T follicular helper cell (primary cell): ENCODE results near the gene SOCS3.
"Not testable (repeated sequence)": the region's sequence is repeated elsewhere in the genome, so short reads cannot be mapped to it uniquely, and the experiment has no call there.

Experiments
- DNase-seq: peaks from one replicate; pipeline ENCODE4 v3.0.0-alpha.2; 2020; ENCODE audit warnings: low read depth

The SOCS3 gene

GRCh38 chr17:78329263-78330059 lies 30.4 kb downstream of the SOCS3 start:
- DNase-seq: no peak

GRCh38 chr17:78327880-78328279 lies 32.0 kb downstream of the SOCS3 start:
- no peak for DNase-seq

- no peak for DNase-seq
Observed at GRCh38 chr17:78325076-78325687, 34.7 kb downstream of the SOCS3 start.

GRCh38 chr17:78324391-78325075 lies 35.3 kb downstream of the SOCS3 start:
- no peak for DNase-seq

- no peak for DNase-seq
Observed at GRCh38 chr17:78323826-78324390, 36.0 kb downstream of the SOCS3 start.

- no peak for DNase-seq
Observed at GRCh38 chr17:78322858-78323455, 36.9 kb downstream of the SOCS3 start.

GRCh38 chr17:78322327-78322857 lies 37.5 kb downstream of the SOCS3 start:
- DNase-seq: no peak

- DNase-seq: no peak
Observed at GRCh38 chr17:78318843-78319242, 41.0 kb downstream of the SOCS3 start.

GRCh38 chr17:78318407-78318806 lies 41.5 kb downstream of the SOCS3 start:
- no peak for DNase-seq

- no peak for DNase-seq
Observed at GRCh38 chr17:78317794-78318400, 42.0 kb downstream of the SOCS3 start.

GRCh38 chr17:78316867-78317789 lies 42.7 kb downstream of the SOCS3 start:
- DNase-seq: no peak

- DNase-seq: no peak
Observed at GRCh38 chr17:78316115-78316866, 43.6 kb downstream of the SOCS3 start.

GRCh38 chr17:78315355-78316114 lies 44.3 kb downstream of the SOCS3 start:
- DNase-seq: peak; percentile 21

- no peak for DNase-seq
Observed at GRCh38 chr17:78314683-78315354, 45.1 kb downstream of the SOCS3 start.

- peak; percentile 50 for DNase-seq
Observed at GRCh38 chr17:78313735-78314648, 45.9 kb downstream of the SOCS3 start.

- not testable (repeated sequence) for DNase-seq
Observed at GRCh38 chr17:78309659-78310255, 50.1 kb downstream of the SOCS3 start.
